ENCODE results near the gene MOB3B. TPM values are rescaled to one million over a fixed set of nuclear protein-coding genes. Genes with fewer than 3 reads are reported as not detected.
"Not testable (repeated sequence)": the region's sequence is repeated elsewhere in the genome, so short reads cannot be mapped to it uniquely, and the experiment has no call there.

MOB3B gene
- total RNA-seq, 2 donors from 2014 or later, result 3.1 to 17.8 TPM

- Histone ChIP-seq H3K36me3 (no peaks in the 10 kb centered on the region), H3K4me1 (replicated peaks) (no peaks in the 10 kb centered on the region), H3K9me3 (no peaks in the 10 kb centered on the region), H3K27me3 (replicated peaks; ENCODE audit: insufficient read depth) (no peaks in the 10 kb centered on the region), H3K27ac (no peak overlapping the region), H3K4me3 (no peak overlapping the region)
- no peak for DNase-seq (ENCODE audit: low spot score)
- TF ChIP-seq CTCF (IDR thresholded peaks at IDR 0.05), result no peak
- WGBS, result 95% methylated on average over 1 of the region's 1 CpG
- intact Hi-C loops (cut with DNase I), result no loop called here
These were observed 61.6 kb downstream of the MOB3B start for GRCh38 chr9:27468000-27468399.

GRCh38 chr9:27467486-27467885, 62.1 kb downstream of the MOB3B start:
- DNase-seq (ENCODE audit: low spot score), result no peak
- TF ChIP-seq POLR2AphosphoS5 (IDR thresholded peaks at IDR 0.05) (no peak), CTCF (IDR thresholded peaks at IDR 0.05) (no peak), POLR2A (IDR thresholded peaks at IDR 0.05) (no peak)
- intact Hi-C loops (cut with DNase I), result no loop called here
- Histone ChIP-seq H3K27ac (no peak overlapping the region), H3K36me3 (no peaks in the 10 kb centered on the region), H3K4me1 (replicated peaks) (no peaks in the 10 kb centered on the region), H3K4me3 (no peak overlapping the region), H3K9me3 (no peaks in the 10 kb centered on the region), H3K27me3 (replicated peaks; ENCODE audit: insufficient read depth) (no peaks in the 10 kb centered on the region)
- WGBS, result 87% methylated on average over 4 of the region's 4 CpGs

GRCh38 chr9:27466516-27466915, 63.1 kb downstream of the MOB3B start:
- H3K27me3 ChIP-seq (replicated peaks; ENCODE audit: insufficient read depth); intact Hi-C loops (cut with DNase I); H3K4me1 ChIP-seq (replicated peaks); DNase-seq (ENCODE audit: low spot score); H3K9me3 ChIP-seq; H3K36me3 ChIP-seq; H3K27ac ChIP-seq; H3K4me3 ChIP-seq: not testable (repeated sequence)
- 83% methylated on average over 6 of the region's 6 CpGs for WGBS

- 85% methylated on average over 3 of the region's 3 CpGs for WGBS
- H3K4me3 ChIP-seq, result not testable (repeated sequence)
These were observed 64.7 kb downstream of the MOB3B start for GRCh38 chr9:27464950-27465349.

GRCh38 chr9:27462846-27463245, 66.8 kb downstream of the MOB3B start:
- WGBS, result 88% methylated on average over 2 of the region's 2 CpGs
- TF ChIP-seq POLR2AphosphoS5 (IDR thresholded peaks at IDR 0.05) (no peak), POLR2A (IDR thresholded peaks at IDR 0.05) (no peak), CTCF (IDR thresholded peaks at IDR 0.05) (no peak)
- no peak for DNase-seq (ENCODE audit: low spot score)
- H3K4me3 ChIP-seq, result no peak overlapping the region
- no peaks in the 10 kb centered on the region for H3K36me3 ChIP-seq
- no peaks in the 10 kb centered on the region for H3K27me3 ChIP-seq (replicated peaks; ENCODE audit: insufficient read depth)
- H3K9me3 ChIP-seq, result no peaks in the 10 kb centered on the region
- no peaks in the 10 kb centered on the region for H3K4me1 ChIP-seq (replicated peaks)
- intact Hi-C loops (cut with DNase I), result no loop called here
- H3K27ac ChIP-seq, result no peak overlapping the region

More at GRCh38 chr9:27464950-27465349, 64.7 kb downstream of the MOB3B start:
- DNase-seq (ENCODE audit: low spot score); H3K27me3 ChIP-seq (replicated peaks; ENCODE audit: insufficient read depth); H3K27ac ChIP-seq; H3K4me1 ChIP-seq (replicated peaks); intact Hi-C loops (cut with DNase I); H3K9me3 ChIP-seq; H3K36me3 ChIP-seq: not testable (repeated sequence)

- Histone ChIP-seq H3K4me1 (replicated peaks) (no peaks in the 10 kb centered on the region), H3K27me3 (replicated peaks; ENCODE audit: insufficient read depth) (no peaks in the 10 kb centered on the region), H3K36me3 (no peaks in the 10 kb centered on the region), H3K9me3 (no peaks in the 10 kb centered on the region), H3K27ac (no peak overlapping the region), H3K4me3 (no peak overlapping the region)
- no peak for DNase-seq (ENCODE audit: low spot score)
- TF ChIP-seq POLR2A (IDR thresholded peaks at IDR 0.05) (no peak), POLR2AphosphoS5 (IDR thresholded peaks at IDR 0.05) (no peak), CTCF (IDR thresholded peaks at IDR 0.05) (no peak)
- 77% methylated on average over 2 of the region's 2 CpGs for WGBS
- intact Hi-C loops (cut with DNase I), result no loop called here
These were observed 67.2 kb downstream of the MOB3B start for GRCh38 chr9:27462434-27462833.
